WTC11 (cell line): ENCODE data around the gene TAF3. TPM values are rescaled to one million over a fixed set of nuclear protein-coding genes. Genes with fewer than 3 reads are reported as not detected.

Experiments
- ATAC-seq: fragments of 200-7000 bp; cut with Tn5 transposase; 2 replicates; pipeline ENCODE4 v1.10.0; 2021; ENCODE audit warnings: mild to moderate bottlenecking, moderate library complexity
- CTCF ChIA-PET: fragments of 300-600 bp; sonication (Branson Sonifier 250); formaldehyde crosslinking; loops from one replicate; lab custom pipeline; 2021; ENCODE audit warnings: antibody characterized with exemption; lab: Charles Lee
- POLR2A ChIA-PET: fragments of 350-600 bp; sonication (Branson Sonifier 250); formaldehyde crosslinking; loops from one replicate; lab custom pipeline; 2021; ENCODE audit warnings: antibody characterized with exemption; lab: Charles Lee
- DNase-seq: peaks from one replicate; pipeline ENCODE4 v3.0.0; 2021; ENCODE audit warnings: low spot score
- H3K27ac Mint-ChIP-seq: 2 replicates; pipeline ENCODE4 v1.8.0; 2021; ENCODE audit warnings: mixed read lengths
- H3K27me3 Mint-ChIP-seq: 2 replicates; pipeline ENCODE4 v1.8.0; 2021; ENCODE audit warnings: low read depth, mild to moderate bottlenecking, moderate library complexity, mixed read lengths
- H3K36me3 Mint-ChIP-seq: 2 replicates; pipeline ENCODE4 v1.8.0; 2021; ENCODE audit warnings: mixed read lengths
- H3K4me1 Mint-ChIP-seq: 2 replicates; pipeline ENCODE4 v1.8.0; 2022; ENCODE audit warnings: mixed read lengths
- H3K4me3 Mint-ChIP-seq: 2 replicates; pipeline ENCODE4 v1.8.0; 2021; ENCODE audit warnings: mild to moderate bottlenecking, moderate library complexity, mixed read lengths
- H3K9me3 Mint-ChIP-seq: 2 replicates; pipeline ENCODE4 v1.8.0; 2021; ENCODE audit warnings: mixed read lengths
- ATF1 ChIP-seq: sonication (generic); formaldehyde crosslinking; IDR thresholded peaks from 2 replicates; pipeline ENCODE4 v1.8.1; 2023; ENCODE audit warnings: mild to moderate bottlenecking, moderate library complexity, missing genetic modification reagents
- ESRRA ChIP-seq: sonication (generic); formaldehyde crosslinking; IDR thresholded peaks from 2 replicates; pipeline ENCODE4 v1.8.1; 2022; ENCODE audit warnings: mild to moderate bottlenecking, missing genetic modification reagents, borderline replicate concordance
- FOXP1 ChIP-seq: sonication (generic); formaldehyde crosslinking; IDR thresholded peaks from 2 replicates; pipeline ENCODE4 v1.8.0; 2022; ENCODE audit warnings: missing genetic modification reagents, mild to moderate bottlenecking, moderate library complexity, borderline replicate concordance
- KAT7 ChIP-seq: sonication (generic); formaldehyde crosslinking; IDR thresholded peaks from 2 replicates; pipeline ENCODE4 v1.8.1; 2023; ENCODE audit warnings: missing genetic modification reagents, mild to moderate bottlenecking, borderline replicate concordance
- ZNF232 ChIP-seq: sonication (generic); formaldehyde crosslinking; IDR thresholded peaks from 2 replicates; pipeline ENCODE4 v1.8.0; 2022; ENCODE audit warnings: mild to moderate bottlenecking, missing genetic modification reagents
- ZNF317 ChIP-seq: sonication (generic); formaldehyde crosslinking; IDR thresholded peaks from 2 replicates; pipeline ENCODE4 v1.8.1; 2023; ENCODE audit warnings: low read depth, mild to moderate bottlenecking, moderate library complexity, missing genetic modification reagents, borderline replicate concordance
- ZNF671 ChIP-seq: fragments of 250-450 bp; sonication (Bioruptor Pico); IDR thresholded peaks from 2 replicates; pipeline ENCODE4 v1.8.0; 2021; ENCODE audit warnings: mild to moderate bottlenecking
- total RNA-seq: library from RNA; stranded (reverse); gene quantifications from 3 replicates; pipeline ENCODE4 v1.2.3, GENCODE V29; 2021
- TF ChIP-seq, protein P1 (sequence below): sonication (generic); formaldehyde crosslinking; IDR thresholded peaks from 2 replicates; pipeline ENCODE4 v1.8.1; 2023; ENCODE audit warnings: mild to moderate bottlenecking, missing genetic modification reagents, moderate library complexity
- TF ChIP-seq, protein P2 (sequence below): sonication (generic); formaldehyde crosslinking; IDR thresholded peaks from 2 replicates; pipeline ENCODE4 v1.8.0; 2022; ENCODE audit warnings: missing genetic modification reagents
- TF ChIP-seq, protein P3 (sequence below): fragments of 250-450 bp; sonication (Bioruptor Pico); IDR thresholded peaks from 2 replicates; pipeline ENCODE4 v1.9.0; 2021; ENCODE audit warnings: moderate library complexity, mild to moderate bottlenecking, inconsistent platforms, borderline replicate concordance
- TF ChIP-seq, protein P4 (sequence below): sonication (generic); formaldehyde crosslinking; IDR thresholded peaks from 2 replicates; pipeline ENCODE4 v1.8.0; 2023; ENCODE audit warnings: missing genetic modification reagents, mild to moderate bottlenecking, borderline replicate concordance
- TF ChIP-seq, protein P5 (sequence below): sonication (generic); formaldehyde crosslinking; IDR thresholded peaks from 2 replicates; pipeline ENCODE4 v1.8.1; 2023; ENCODE audit warnings: mild to moderate bottlenecking, moderate library complexity, missing genetic modification reagents

The TAF3 gene
- total RNA-seq, 1 experiment from 2014 or later: 8.9 TPM

DNA sequence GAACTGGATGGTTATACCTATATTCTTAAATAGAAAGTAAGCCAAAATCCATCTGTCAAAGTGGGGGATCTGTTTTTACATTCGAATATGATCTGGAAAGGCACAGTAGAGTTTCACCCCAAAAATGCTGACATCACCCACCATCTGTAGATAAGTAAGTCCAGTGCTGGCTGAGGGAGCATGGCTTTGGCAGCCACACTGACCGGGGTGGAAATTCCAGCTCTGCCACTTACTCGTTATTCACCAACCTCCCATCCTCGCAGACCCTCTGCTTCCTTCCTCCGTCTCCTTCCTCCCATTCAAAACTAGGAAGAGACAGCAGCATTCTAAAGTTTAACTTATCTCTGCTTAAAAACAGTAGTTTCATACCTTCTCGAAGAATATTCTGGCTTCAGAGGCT lies 151.3 kb downstream of the TAF3 start (continued):
- TF ChIP-seq ZNF317: no peak

DNA sequence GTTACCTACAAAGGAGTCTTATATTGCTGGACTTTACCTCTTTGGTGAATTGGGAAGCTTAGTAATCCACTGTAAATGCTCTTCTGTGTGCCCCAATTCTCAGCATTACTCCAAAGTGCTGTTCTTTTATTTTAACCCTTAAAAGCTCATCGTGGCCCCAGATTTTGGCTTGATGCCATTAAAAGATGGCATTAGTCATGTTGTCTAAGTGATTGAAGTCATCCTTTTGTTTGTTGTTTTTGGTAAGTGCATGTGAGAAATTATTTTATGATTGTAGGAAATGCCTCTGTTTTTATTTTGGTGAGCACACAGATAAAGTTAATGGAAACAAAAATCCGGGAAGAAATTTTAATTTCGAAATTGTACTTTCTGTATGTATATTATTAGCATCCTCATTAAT lies 153.6 kb downstream of the TAF3 start:
- Mint-ChIP-seq H3K4me3 (no peak overlapping the region), H3K9me3 (peaks cover 4% of the 10 kb centered on the region; the same call in 1 of the 2 replicates), H3K36me3 (no peaks in the 10 kb centered on the region), H3K27ac (no peak overlapping the region), H3K27me3 (no peaks in the 10 kb centered on the region), H3K4me1 (peaks cover 2% of the 10 kb centered on the region; the same call in 1 of the 2 replicates)
- DNase-seq: no peak
- no peak for ATAC-seq
- ChIA-PET POLR2A (no interaction called here), CTCF (interaction anchor here (0.6 kb wide), 1 partner anchor 883 kb away, joined by 3 read pairs; no protein-coding TSS in a partner anchor)
- TF ChIP-seq, protein P1, sequence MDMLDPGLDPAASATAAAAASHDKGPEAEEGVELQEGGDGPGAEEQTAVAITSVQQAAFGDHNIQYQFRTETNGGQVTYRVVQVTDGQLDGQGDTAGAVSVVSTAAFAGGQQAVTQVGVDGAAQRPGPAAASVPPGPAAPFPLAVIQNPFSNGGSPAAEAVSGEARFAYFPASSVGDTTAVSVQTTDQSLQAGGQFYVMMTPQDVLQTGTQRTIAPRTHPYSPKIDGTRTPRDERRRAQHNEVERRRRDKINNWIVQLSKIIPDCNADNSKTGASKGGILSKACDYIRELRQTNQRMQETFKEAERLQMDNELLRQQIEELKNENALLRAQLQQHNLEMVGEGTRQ (CRISPR knock-in tag): no peak
- TF ChIP-seq ZNF671 (CRISPR knock-in tag) (no peak), ATF1 (CRISPR knock-in tag) (no peak), KAT7 (CRISPR knock-in tag) (no peak), ZNF232 (no peak)

DNA sequence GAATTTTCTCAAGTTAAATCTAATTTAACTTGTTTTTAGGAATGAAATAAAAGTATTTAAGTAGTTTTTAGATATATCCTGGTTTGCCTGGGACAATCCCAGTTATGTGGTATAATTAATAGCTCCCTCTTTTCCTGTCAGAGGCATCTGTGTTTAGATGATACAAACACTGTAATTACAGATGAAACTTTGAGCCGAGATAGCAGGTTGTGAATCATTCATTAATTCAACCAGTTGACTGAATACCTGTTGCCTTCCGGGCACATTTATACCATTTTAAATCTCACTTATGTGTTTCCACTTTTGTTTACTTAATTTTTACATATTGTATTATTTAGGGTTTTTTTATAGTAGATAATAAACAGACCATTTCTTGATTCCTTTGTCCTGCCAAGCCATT lies 154.1 kb downstream of the TAF3 start:
- Mint-ChIP-seq H3K4me3 (no peak overlapping the region), H3K27ac (no peak overlapping the region)
- no peak for TF ChIP-seq FOXP1 (CRISPR knock-in tag)
- TF ChIP-seq ZNF317: no peak
- no peak for TF ChIP-seq KAT7 (CRISPR knock-in tag)
- TF ChIP-seq, all 79 proteins: peak for 0
- CTCF ChIA-PET: no interaction called here
- DNase-seq (no peak), ATAC-seq (no peak)
- Mint-ChIP-seq H3K9me3 (peaks cover 4% of the 10 kb centered on the region; the same call in 1 of the 2 replicates), H3K27me3 (no peaks in the 10 kb centered on the region), H3K4me1 (peaks cover 2% of the 10 kb centered on the region; the same call in 1 of the 2 replicates), H3K36me3 (no peaks in the 10 kb centered on the region)
- POLR2A ChIA-PET: no interaction called here

DNA sequence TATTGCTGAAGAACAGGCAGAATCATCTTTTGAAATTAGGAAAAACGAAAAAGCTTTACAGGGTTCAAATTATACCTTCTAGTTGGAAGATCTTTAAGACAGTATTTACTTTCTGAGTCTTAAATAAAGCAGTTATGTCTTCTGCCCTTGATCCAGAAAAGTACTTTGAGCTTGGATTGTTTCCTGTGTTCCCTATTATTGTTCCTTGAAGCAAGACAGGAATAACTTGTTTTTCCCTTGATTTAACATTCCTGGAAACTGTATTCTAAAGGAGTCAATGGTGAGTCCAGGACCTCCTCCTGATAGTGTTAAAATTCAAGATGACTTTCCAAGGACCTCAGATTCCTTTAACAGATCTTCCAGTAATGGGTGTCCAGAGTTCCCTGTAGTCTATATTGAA lies 161.9 kb downstream of the TAF3 start:
- ChIA-PET CTCF (no interaction called here), POLR2A (interaction anchor here (0.6 kb wide), 1 partner anchor 1133 kb away, joined by 4 read pairs; no protein-coding TSS in a partner anchor)
- DNase-seq (no peak), ATAC-seq (no peak)
- no peaks in the 10 kb centered on the region; the same call in none of the 2 replicates for H3K36me3 Mint-ChIP-seq
- H3K27ac Mint-ChIP-seq: no peak overlapping the region; the same call in 1 of the 2 replicates
- peaks cover 6% of the 10 kb centered on the region for H3K4me1 Mint-ChIP-seq
- H3K4me3 Mint-ChIP-seq: no peak overlapping the region
- H3K9me3 Mint-ChIP-seq: peaks cover 4% of the 10 kb centered on the region; the same call in 1 of the 2 replicates
- H3K27me3 Mint-ChIP-seq: no peaks in the 10 kb centered on the region
- TF ChIP-seq FOXP1 (CRISPR knock-in tag): no peak
- TF ChIP-seq ESRRA (CRISPR knock-in tag): no peak
- TF ChIP-seq, protein P2, sequence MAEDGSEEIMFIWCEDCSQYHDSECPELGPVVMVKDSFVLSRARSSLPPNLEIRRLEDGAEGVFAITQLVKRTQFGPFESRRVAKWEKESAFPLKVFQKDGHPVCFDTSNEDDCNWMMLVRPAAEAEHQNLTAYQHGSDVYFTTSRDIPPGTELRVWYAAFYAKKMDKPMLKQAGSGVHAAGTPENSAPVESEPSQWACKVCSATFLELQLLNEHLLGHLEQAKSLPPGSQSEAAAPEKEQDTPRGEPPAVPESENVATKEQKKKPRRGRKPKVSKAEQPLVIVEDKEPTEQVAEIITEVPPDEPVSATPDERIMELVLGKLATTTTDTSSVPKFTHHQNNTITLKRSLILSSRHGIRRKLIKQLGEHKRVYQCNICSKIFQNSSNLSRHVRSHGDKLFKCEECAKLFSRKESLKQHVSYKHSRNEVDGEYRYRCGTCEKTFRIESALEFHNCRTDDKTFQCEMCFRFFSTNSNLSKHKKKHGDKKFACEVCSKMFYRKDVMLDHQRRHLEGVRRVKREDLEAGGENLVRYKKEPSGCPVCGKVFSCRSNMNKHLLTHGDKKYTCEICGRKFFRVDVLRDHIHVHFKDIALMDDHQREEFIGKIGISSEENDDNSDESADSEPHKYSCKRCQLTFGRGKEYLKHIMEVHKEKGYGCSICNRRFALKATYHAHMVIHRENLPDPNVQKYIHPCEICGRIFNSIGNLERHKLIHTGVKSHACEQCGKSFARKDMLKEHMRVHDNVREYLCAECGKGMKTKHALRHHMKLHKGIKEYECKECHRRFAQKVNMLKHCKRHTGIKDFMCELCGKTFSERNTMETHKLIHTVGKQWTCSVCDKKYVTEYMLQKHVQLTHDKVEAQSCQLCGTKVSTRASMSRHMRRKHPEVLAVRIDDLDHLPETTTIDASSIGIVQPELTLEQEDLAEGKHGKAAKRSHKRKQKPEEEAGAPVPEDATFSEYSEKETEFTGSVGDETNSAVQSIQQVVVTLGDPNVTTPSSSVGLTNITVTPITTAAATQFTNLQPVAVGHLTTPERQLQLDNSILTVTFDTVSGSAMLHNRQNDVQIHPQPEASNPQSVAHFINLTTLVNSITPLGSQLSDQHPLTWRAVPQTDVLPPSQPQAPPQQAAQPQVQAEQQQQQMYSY: no peak
- TF ChIP-seq, protein P3, sequence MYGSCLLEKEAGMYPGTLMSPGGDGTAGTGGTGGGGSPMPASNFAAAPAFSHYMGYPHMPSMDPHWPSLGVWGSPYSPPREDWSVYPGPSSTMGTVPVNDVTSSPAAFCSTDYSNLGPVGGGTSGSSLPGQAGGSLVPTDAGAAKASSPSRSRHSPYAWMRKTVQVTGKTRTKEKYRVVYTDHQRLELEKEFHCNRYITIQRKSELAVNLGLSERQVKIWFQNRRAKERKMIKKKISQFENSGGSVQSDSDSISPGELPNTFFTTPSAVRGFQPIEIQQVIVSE: no peak
- TF ChIP-seq, protein P4, sequence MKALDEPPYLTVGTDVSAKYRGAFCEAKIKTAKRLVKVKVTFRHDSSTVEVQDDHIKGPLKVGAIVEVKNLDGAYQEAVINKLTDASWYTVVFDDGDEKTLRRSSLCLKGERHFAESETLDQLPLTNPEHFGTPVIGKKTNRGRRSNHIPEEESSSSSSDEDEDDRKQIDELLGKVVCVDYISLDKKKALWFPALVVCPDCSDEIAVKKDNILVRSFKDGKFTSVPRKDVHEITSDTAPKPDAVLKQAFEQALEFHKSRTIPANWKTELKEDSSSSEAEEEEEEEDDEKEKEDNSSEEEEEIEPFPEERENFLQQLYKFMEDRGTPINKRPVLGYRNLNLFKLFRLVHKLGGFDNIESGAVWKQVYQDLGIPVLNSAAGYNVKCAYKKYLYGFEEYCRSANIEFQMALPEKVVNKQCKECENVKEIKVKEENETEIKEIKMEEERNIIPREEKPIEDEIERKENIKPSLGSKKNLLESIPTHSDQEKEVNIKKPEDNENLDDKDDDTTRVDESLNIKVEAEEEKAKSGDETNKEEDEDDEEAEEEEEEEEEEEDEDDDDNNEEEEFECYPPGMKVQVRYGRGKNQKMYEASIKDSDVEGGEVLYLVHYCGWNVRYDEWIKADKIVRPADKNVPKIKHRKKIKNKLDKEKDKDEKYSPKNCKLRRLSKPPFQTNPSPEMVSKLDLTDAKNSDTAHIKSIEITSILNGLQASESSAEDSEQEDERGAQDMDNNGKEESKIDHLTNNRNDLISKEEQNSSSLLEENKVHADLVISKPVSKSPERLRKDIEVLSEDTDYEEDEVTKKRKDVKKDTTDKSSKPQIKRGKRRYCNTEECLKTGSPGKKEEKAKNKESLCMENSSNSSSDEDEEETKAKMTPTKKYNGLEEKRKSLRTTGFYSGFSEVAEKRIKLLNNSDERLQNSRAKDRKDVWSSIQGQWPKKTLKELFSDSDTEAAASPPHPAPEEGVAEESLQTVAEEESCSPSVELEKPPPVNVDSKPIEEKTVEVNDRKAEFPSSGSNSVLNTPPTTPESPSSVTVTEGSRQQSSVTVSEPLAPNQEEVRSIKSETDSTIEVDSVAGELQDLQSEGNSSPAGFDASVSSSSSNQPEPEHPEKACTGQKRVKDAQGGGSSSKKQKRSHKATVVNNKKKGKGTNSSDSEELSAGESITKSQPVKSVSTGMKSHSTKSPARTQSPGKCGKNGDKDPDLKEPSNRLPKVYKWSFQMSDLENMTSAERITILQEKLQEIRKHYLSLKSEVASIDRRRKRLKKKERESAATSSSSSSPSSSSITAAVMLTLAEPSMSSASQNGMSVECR (CRISPR knock-in tag): no peak
- TF ChIP-seq, protein P5, sequence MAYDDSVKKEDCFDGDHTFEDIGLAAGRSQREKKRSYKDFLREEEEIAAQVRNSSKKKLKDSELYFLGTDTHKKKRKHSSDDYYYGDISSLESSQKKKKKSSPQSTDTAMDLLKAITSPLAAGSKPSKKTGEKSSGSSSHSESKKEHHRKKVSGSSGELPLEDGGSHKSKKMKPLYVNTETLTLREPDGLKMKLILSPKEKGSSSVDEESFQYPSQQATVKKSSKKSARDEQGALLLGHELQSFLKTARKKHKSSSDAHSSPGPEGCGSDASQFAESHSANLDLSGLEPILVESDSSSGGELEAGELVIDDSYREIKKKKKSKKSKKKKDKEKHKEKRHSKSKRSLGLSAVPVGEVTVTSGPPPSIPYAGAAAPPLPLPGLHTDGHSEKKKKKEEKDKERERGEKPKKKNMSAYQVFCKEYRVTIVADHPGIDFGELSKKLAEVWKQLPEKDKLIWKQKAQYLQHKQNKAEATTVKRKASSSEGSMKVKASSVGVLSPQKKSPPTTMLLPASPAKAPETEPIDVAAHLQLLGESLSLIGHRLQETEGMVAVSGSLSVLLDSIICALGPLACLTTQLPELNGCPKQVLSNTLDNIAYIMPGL: no peak
